SK-N-SH treated with all-trans-retinoic acid at 6 μM for 48 hours (cell line): ENCODE data around the gene ACSM3.

ENCODE experiments used
- ATAC-seq: fragments of 200-7000 bp; cut with Tn5 transposase; 3 replicates; pipeline ENCODE4 v1.9.1; 2020; ENCODE audit warnings: mild to moderate bottlenecking, moderate library complexity
- ARNTL ChIP-seq: fragments of 450-650 bp; formaldehyde crosslinking; IDR thresholded peaks from 2 replicates; pipeline ENCODE4 v1.5.0; 2020; ENCODE audit warnings: low read depth, mild to moderate bottlenecking, moderate library complexity, borderline replicate concordance
- BACH2 ChIP-seq: fragments of 250-450 bp; sonication (Bioruptor Pico); IDR thresholded peaks from 2 replicates; pipeline ENCODE4 v1.9.0; 2021; ENCODE audit warnings: mild to moderate bottlenecking, borderline replicate concordance
- CREB5 ChIP-seq: fragments of 250-450 bp; sonication (Bioruptor Pico); IDR thresholded peaks from 2 replicates; pipeline ENCODE4 v1.5.1; 2020; ENCODE audit warnings: low read depth, mild to moderate bottlenecking, moderate library complexity
- CSRNP3 ChIP-seq: fragments of 250-450 bp; sonication (Bioruptor Pico); IDR thresholded peaks from 2 replicates; pipeline ENCODE4 v1.5.1; 2021; ENCODE audit warnings: mild to moderate bottlenecking, moderate library complexity
- ESRRG ChIP-seq: fragments of 250-450 bp; sonication (Bioruptor Pico); IDR thresholded peaks from 2 replicates; pipeline ENCODE4 v1.6.1; 2021; ENCODE audit warnings: mild to moderate bottlenecking
- GLIS3 ChIP-seq: fragments of 250-450 bp; sonication (Bioruptor Pico); IDR thresholded peaks from 2 replicates; pipeline ENCODE4 v1.5.0; 2020; ENCODE audit warnings: mild to moderate bottlenecking, moderate library complexity
- ISL1 ChIP-seq: fragments of 250-450 bp; sonication (Bioruptor Pico); IDR thresholded peaks from 2 replicates; pipeline ENCODE4 v2.1.2; 2022; ENCODE audit warnings: mild to moderate bottlenecking, moderate library complexity
- PATZ1 ChIP-seq: fragments of 250-450 bp; sonication (Bioruptor Pico); IDR thresholded peaks from 2 replicates; pipeline ENCODE4 v1.8.0; 2020; ENCODE audit warnings: mild to moderate bottlenecking, moderate library complexity, borderline replicate concordance
- POU6F1 ChIP-seq: fragments of 250-450 bp; sonication (Bioruptor Pico); IDR thresholded peaks from 2 replicates; pipeline ENCODE4 v1.8.0; 2021; ENCODE audit warnings: low read depth, mild to moderate bottlenecking, moderate library complexity, borderline replicate concordance
- RARB ChIP-seq: fragments of 250-450 bp; sonication (Bioruptor Pico); IDR thresholded peaks from 2 replicates; pipeline ENCODE4 v1.8.0; 2021; ENCODE audit warnings: mild to moderate bottlenecking, moderate library complexity
- TOX ChIP-seq: fragments of 250-450 bp; sonication (Bioruptor Pico); IDR thresholded peaks from 2 replicates; pipeline ENCODE4 v1.8.0; 2021; ENCODE audit warnings: mild to moderate bottlenecking, moderate library complexity, borderline replicate concordance
- TSHZ2 ChIP-seq: fragments of 250-450 bp; sonication (Bioruptor Pico); IDR thresholded peaks from 2 replicates; pipeline ENCODE4 v1.5.0; 2020; ENCODE audit warnings: mild to moderate bottlenecking, moderate library complexity
- ZNF565 ChIP-seq: fragments of 450-650 bp; formaldehyde crosslinking; conservative IDR thresholded peaks from 2 replicates; pipeline ENCODE4 v1.5.0; 2020; ENCODE audit warnings: low read depth, mild to moderate bottlenecking, moderate library complexity
- ZNF70 ChIP-seq: fragments of 450-650 bp; formaldehyde crosslinking; IDR thresholded peaks from 2 replicates; pipeline ENCODE4 v1.5.0; 2020; ENCODE audit warnings: mild to moderate bottlenecking, moderate library complexity

ACSM3 gene

GRCh38 chr16:20768818-20769217 lies 5.0 kb downstream of the ACSM3 start (continued):
- TF ChIP-seq TSHZ2 (CRISPR knock-in tag), result no peak
- no peak for TF ChIP-seq ESRRG (CRISPR knock-in tag)
- no peak for TF ChIP-seq ZNF70 (CRISPR knock-in tag)

- ATAC-seq, result no peak
- TF ChIP-seq BACH2 (CRISPR knock-in tag) (no peak), CREB5 (CRISPR knock-in tag) (no peak), ZNF565 (CRISPR knock-in tag) (no peak), ISL1 (CRISPR knock-in tag) (no peak), RARB (CRISPR knock-in tag) (no peak), ESRRG (CRISPR knock-in tag) (no peak), TSHZ2 (CRISPR knock-in tag) (no peak), PATZ1 (CRISPR knock-in tag) (no peak), ARNTL (CRISPR knock-in tag) (no peak), GLIS3 (no peak)
Measured at GRCh38 chr16:20773679-20774078, 9.9 kb downstream of the ACSM3 start.

- no peak for TF ChIP-seq POU6F1
- TF ChIP-seq TOX (CRISPR knock-in tag), result no peak
- TF ChIP-seq CSRNP3 (CRISPR knock-in tag), result no peak
- no peak for TF ChIP-seq ISL1 (CRISPR knock-in tag)
- no peak for TF ChIP-seq TSHZ2 (CRISPR knock-in tag)
- TF ChIP-seq, all 23 proteins: peak for 0
- peak; percentile 99 for ATAC-seq
Measured at GRCh38 chr16:20774703-20775362, 11.0 kb downstream of the ACSM3 start.
